ENCODE data around the gene GDF10.

The GDF10 gene

DNA sequence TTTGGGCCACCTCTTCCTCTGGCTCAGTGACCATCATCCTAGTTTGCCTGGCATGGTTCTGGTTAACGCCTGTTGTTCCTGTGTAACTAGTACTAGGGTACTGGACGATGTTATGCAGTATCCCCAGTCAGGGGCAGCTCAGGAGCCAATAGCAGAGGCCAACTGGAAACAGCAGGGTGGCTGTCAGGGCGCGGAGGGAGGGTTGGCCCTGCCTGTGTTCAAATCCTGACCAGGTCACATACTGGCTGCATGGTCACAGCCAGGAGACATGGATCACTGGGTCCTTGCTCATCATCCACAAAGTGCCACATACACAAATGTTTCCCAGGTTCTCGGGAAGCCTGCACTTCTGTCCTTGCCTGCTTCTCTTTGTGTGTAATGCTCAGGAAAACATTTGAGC, 35.9 kb downstream of the GDF10 start:
- TF ChIP-seq BACH2 (CRISPR knock-in tag; IDR thresholded peaks at IDR 0.05; ENCODE audit: borderline replicate concordance): no peak
- no peak for ATAC-seq

DNA sequence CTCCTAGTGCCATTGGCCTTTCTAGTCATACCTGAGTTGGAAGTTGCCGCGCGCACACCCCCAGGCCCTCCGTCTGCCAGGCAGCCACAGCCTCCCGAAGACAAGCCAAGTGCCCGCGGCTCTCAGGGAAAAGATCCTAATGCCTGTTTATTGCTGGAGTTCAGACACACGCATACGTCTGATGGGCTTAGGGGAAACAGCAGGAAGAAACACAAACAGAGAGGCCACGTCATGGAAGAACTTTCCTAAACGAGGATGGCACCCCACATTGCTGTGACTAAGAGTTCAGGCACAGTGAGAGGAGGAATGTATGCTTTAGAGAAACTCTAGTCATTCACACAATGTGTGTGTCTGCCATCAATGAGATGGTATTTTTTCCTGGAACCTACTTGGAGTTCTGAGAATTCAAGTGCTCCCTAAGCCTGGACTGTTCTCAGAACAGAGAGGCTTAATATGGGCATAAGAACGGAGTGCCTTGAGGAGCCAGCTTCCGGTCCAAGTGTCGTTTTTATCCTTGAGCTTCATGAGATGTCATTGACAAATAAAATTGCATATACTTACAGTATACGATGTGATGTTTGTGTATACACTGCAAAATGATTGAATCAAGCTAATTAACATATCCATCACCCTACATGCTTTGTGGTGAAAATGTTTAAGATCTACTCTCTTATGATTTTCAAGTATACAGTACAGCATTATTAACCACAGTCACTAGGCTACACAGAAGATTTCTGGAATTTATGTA, 36.6 kb downstream of the GDF10 start:
- no peak for ATAC-seq

DNA sequence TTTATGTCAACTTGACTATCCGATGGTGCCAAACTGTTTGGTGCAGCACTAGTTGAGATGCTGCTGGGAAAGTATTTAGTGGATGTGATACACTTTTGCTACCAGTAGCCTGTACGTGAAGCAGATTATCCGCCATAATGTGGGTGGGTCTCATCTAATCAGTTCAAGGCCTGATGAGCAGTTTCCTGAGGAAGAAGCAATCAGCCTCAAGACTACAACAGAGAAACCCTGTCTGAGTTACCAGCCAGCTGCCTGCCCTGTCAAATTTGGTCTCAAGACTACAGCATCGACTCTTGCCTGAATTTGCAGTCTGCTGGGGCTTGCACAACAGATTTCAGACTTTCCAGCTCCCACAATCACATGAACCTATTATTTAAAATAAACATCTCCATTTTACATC, 37.3 kb downstream of the GDF10 start:
- no peak for TF ChIP-seq ZNF8 (CRISPR knock-in tag; IDR thresholded peaks at IDR 0.05)
- no peak for TF ChIP-seq ESRRG (CRISPR knock-in tag; IDR thresholded peaks at IDR 0.05)
- TF ChIP-seq CSDC2 (CRISPR knock-in tag; IDR thresholded peaks at IDR 0.05): no peak
- no peak for TF ChIP-seq ZNF70 (CRISPR knock-in tag; IDR thresholded peaks at IDR 0.05)
- TF ChIP-seq, protein P1, sequence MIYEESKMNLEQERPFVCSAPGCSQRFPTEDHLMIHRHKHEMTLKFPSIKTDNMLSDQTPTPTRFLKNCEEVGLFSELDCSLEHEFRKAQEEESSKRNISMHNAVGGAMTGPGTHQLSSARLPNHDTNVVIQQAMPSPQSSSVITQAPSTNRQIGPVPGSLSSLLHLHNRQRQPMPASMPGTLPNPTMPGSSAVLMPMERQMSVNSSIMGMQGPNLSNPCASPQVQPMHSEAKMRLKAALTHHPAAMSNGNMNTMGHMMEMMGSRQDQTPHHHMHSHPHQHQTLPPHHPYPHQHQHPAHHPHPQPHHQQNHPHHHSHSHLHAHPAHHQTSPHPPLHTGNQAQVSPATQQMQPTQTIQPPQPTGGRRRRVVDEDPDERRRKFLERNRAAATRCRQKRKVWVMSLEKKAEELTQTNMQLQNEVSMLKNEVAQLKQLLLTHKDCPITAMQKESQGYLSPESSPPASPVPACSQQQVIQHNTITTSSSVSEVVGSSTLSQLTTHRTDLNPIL (CRISPR knock-in tag; IDR thresholded peaks at IDR 0.05; ENCODE audit: low read depth): no peak
- TF ChIP-seq ZNF565 (CRISPR knock-in tag; conservative IDR thresholded peaks at IDR 0.05; ENCODE audit: low read depth): no peak
- TF ChIP-seq GLIS3 (CRISPR knock-in tag; IDR thresholded peaks at IDR 0.05): no peak
- TF ChIP-seq ZC3H10 (CRISPR knock-in tag; IDR thresholded peaks at IDR 0.05): no peak
- ATAC-seq: no peak

More for the DNA sequence above, 36.6 kb downstream of the GDF10 start:
- no peak for TF ChIP-seq ZNF565 (CRISPR knock-in tag; conservative IDR thresholded peaks at IDR 0.05; ENCODE audit: low read depth)
- TF ChIP-seq, protein P2, sequence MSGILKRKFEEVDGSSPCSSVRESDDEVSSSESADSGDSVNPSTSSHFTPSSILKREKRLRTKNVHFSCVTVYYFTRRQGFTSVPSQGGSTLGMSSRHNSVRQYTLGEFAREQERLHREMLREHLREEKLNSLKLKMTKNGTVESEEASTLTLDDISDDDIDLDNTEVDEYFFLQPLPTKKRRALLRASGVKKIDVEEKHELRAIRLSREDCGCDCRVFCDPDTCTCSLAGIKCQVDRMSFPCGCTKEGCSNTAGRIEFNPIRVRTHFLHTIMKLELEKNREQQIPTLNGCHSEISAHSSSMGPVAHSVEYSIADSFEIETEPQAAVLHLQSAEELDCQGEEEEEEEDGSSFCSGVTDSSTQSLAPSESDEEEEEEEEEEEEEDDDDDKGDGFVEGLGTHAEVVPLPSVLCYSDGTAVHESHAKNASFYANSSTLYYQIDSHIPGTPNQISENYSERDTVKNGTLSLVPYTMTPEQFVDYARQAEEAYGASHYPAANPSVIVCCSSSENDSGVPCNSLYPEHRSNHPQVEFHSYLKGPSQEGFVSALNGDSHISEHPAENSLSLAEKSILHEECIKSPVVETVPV (CRISPR knock-in tag; IDR thresholded peaks at IDR 0.05): no peak
- no peak for TF ChIP-seq TCF4 (CRISPR knock-in tag; IDR thresholded peaks at IDR 0.05; ENCODE audit: borderline replicate concordance)
- TF ChIP-seq, protein P1 (CRISPR knock-in tag; IDR thresholded peaks at IDR 0.05; ENCODE audit: low read depth): no peak
- TF ChIP-seq, protein P3, sequence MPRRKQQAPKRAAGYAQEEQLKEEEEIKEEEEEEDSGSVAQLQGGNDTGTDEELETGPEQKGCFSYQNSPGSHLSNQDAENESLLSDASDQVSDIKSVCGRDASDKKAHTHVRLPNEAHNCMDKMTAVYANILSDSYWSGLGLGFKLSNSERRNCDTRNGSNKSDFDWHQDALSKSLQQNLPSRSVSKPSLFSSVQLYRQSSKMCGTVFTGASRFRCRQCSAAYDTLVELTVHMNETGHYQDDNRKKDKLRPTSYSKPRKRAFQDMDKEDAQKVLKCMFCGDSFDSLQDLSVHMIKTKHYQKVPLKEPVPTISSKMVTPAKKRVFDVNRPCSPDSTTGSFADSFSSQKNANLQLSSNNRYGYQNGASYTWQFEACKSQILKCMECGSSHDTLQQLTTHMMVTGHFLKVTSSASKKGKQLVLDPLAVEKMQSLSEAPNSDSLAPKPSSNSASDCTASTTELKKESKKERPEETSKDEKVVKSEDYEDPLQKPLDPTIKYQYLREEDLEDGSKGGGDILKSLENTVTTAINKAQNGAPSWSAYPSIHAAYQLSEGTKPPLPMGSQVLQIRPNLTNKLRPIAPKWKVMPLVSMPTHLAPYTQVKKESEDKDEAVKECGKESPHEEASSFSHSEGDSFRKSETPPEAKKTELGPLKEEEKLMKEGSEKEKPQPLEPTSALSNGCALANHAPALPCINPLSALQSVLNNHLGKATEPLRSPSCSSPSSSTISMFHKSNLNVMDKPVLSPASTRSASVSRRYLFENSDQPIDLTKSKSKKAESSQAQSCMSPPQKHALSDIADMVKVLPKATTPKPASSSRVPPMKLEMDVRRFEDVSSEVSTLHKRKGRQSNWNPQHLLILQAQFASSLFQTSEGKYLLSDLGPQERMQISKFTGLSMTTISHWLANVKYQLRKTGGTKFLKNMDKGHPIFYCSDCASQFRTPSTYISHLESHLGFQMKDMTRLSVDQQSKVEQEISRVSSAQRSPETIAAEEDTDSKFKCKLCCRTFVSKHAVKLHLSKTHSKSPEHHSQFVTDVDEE (CRISPR knock-in tag; IDR thresholded peaks at IDR 0.05): no peak
- no peak for TF ChIP-seq BACH2 (CRISPR knock-in tag; IDR thresholded peaks at IDR 0.05; ENCODE audit: borderline replicate concordance)
- TF ChIP-seq ISL1 (CRISPR knock-in tag; IDR thresholded peaks at IDR 0.05): no peak
- no peak for TF ChIP-seq OSR1 (CRISPR knock-in tag; IDR thresholded peaks at IDR 0.05)
- no peak for TF ChIP-seq RARB (CRISPR knock-in tag; IDR thresholded peaks at IDR 0.05)
- TF ChIP-seq, protein P4, sequence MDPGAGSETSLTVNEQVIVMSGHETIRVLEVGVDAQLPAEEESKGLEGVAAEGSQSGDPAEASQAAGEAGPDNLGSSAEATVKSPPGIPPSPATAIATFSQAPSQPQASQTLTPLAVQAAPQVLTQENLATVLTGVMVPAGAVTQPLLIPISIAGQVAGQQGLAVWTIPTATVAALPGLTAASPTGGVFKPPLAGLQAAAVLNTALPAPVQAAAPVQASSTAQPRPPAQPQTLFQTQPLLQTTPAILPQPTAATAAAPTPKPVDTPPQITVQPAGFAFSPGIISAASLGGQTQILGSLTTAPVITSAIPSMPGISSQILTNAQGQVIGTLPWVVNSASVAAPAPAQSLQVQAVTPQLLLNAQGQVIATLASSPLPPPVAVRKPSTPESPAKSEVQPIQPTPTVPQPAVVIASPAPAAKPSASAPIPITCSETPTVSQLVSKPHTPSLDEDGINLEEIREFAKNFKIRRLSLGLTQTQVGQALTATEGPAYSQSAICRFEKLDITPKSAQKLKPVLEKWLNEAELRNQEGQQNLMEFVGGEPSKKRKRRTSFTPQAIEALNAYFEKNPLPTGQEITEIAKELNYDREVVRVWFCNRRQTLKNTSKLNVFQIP (CRISPR knock-in tag; IDR thresholded peaks at IDR 0.05; ENCODE audit: borderline replicate concordance, low read depth): no peak
- no peak for TF ChIP-seq ZFP3 (CRISPR knock-in tag; IDR thresholded peaks at IDR 0.05)
- no peak for TF ChIP-seq ZNF8 (CRISPR knock-in tag; IDR thresholded peaks at IDR 0.05)
- no peak for TF ChIP-seq SNAI2 (CRISPR knock-in tag; IDR thresholded peaks at IDR 0.05)
- no peak for TF ChIP-seq ESRRG (CRISPR knock-in tag; IDR thresholded peaks at IDR 0.05)
- TF ChIP-seq, protein P5, sequence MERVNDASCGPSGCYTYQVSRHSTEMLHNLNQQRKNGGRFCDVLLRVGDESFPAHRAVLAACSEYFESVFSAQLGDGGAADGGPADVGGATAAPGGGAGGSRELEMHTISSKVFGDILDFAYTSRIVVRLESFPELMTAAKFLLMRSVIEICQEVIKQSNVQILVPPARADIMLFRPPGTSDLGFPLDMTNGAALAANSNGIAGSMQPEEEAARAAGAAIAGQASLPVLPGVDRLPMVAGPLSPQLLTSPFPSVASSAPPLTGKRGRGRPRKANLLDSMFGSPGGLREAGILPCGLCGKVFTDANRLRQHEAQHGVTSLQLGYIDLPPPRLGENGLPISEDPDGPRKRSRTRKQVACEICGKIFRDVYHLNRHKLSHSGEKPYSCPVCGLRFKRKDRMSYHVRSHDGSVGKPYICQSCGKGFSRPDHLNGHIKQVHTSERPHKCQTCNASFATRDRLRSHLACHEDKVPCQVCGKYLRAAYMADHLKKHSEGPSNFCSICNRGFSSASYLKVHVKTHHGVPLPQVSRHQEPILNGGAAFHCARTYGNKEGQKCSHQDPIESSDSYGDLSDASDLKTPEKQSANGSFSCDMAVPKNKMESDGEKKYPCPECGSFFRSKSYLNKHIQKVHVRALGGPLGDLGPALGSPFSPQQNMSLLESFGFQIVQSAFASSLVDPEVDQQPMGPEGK (CRISPR knock-in tag; IDR thresholded peaks at IDR 0.05; ENCODE audit: borderline replicate concordance): no peak
- no peak for TF ChIP-seq ARNTL (CRISPR knock-in tag; IDR thresholded peaks at IDR 0.05; ENCODE audit: borderline replicate concordance, low read depth)
